Hippocampal formation (tissue), 2 donors: ENCODE measurements around the gene C20orf96.
"Not testable (repeated sequence)": the region's sequence is repeated elsewhere in the genome, so short reads cannot be mapped to it uniquely, and the experiment has no call there.

Experiments
- DNase-seq, 2 donors: peaks; one replicate each; lab custom pipeline; 2025; lab: John Stamatoyannopoulos, UW

The C20orf96 gene

GRCh38 chr20:278607-279571 is 11.7 kb downstream of the C20orf96 start:
- no peak for DNase-seq

GRCh38 chr20:278181-278580 is 12.4 kb downstream of the C20orf96 start:
- DNase-seq = no peak

- DNase-seq = no peak
These were observed 13.1 kb downstream of the C20orf96 start for GRCh38 chr20:277496-277781.

- DNase-seq = no peak
These were observed 13.7 kb downstream of the C20orf96 start for GRCh38 chr20:276620-277495.

- no peak for DNase-seq
These were observed 14.8 kb downstream of the C20orf96 start for GRCh38 chr20:275791-276190.

GRCh38 chr20:273884-274283 is 16.7 kb downstream of the C20orf96 start:
- DNase-seq = no peak

- DNase-seq = no peak
These were observed 17.8 kb downstream of the C20orf96 start for GRCh38 chr20:272718-273117.

GRCh38 chr20:271528-271927 is 19.0 kb downstream of the C20orf96 start:
- DNase-seq = no peak

- DNase-seq = no peak
These were observed 19.5 kb downstream of the C20orf96 start for GRCh38 chr20:271069-271468.

- DNase-seq = no peak
These were observed 20.0 kb downstream of the C20orf96 start for GRCh38 chr20:270517-270916.

- peak; percentile 58 for DNase-seq
These were observed 23.7 kb downstream of the C20orf96 start for GRCh38 chr20:266596-267562.

- no peak for DNase-seq
These were observed 26.8 kb downstream of the C20orf96 start for GRCh38 chr20:263701-264100.

GRCh38 chr20:259981-260380 is 30.6 kb downstream of the C20orf96 start:
- DNase-seq = no peak

- no peak for DNase-seq
These were observed 31.6 kb downstream of the C20orf96 start for GRCh38 chr20:258963-259362.

- DNase-seq = no peak
These were observed 32.2 kb downstream of the C20orf96 start for GRCh38 chr20:258269-258858.

- DNase-seq = no peak
These were observed 33.1 kb downstream of the C20orf96 start, which contains the start of gene DEFB132 for GRCh38 chr20:257419-257818. DEFB132 (plus strand) TSS chr20:257724; CDS start chr20:257779, 55 bp downstream.

- not testable (repeated sequence) for DNase-seq
These were observed 37.1 kb downstream of the C20orf96 start for GRCh38 chr20:253447-253846.

GRCh38 chr20:252801-253200 is 37.7 kb downstream of the C20orf96 start:
- no peak for DNase-seq

- no peak for DNase-seq
These were observed 39.2 kb downstream of the C20orf96 start for GRCh38 chr20:251354-251753.

- no peak for DNase-seq
These were observed 47.6 kb downstream of the C20orf96 start for GRCh38 chr20:242905-243304.

- DNase-seq = no peak
These were observed 52.6 kb downstream of the C20orf96 start for GRCh38 chr20:237929-238328.
